Stimulated activated CD8-positive, alpha-beta memory T cell treated with anti-CD3 and anti-CD28 coated beads, Interleukin-12 subunit alpha, Interleukin-12 subunit beta, amount 100 ng/mL, for 24 hours (primary cell): Measurements from ENCODE around the gene HEMGN.
"Not testable (repeated sequence)": the region's sequence is repeated elsewhere in the genome, so short reads cannot be mapped to it uniquely, and the experiment has no call there.

Experiments used
- DNase-seq: peaks from one replicate; pipeline ENCODE4 v3.0.0-alpha.2; 2020; ENCODE audit errors: extremely low read depth

Gene HEMGN

DNA sequence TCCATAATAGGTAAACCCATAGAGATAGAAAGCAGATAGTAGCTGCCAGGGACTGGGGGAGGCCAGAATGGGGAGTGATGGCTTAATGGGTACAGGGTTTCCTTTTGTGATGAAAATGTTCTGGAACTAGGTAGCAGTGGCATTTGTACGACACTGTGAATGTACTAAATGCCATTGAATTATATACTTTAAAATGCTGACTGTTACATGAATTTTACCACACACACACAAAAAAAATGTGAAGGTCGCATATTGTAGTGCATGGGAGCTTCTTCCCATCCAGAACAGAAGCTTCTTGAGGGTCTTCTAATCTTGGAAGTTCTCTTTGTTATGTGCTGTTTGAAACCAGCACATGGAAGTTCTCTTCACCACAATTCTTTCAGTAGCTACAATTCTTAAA lies 25.3 kb upstream of the HEMGN start:
- DNase-seq, result no peak

DNA sequence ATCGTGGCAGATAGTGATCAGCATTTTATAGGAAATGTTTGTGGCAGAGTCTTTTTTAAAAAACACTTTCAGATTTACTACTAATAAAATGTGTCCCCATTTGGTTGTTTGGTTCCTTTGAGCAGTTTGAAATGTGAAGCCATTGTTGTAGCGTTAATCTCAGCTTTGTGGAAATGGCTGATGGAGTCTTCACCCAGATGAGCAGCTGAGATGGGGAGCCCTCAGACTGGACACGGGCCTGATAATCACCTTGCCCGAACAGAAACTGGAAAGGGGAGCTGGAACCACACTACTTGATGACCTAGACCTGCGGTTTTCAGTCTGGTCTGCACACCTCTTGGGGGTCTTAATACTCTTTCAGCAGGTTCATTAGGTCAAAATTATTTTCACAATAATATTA lies 24.6 kb upstream of the HEMGN start:
- DNase-seq, result no peak

DNA sequence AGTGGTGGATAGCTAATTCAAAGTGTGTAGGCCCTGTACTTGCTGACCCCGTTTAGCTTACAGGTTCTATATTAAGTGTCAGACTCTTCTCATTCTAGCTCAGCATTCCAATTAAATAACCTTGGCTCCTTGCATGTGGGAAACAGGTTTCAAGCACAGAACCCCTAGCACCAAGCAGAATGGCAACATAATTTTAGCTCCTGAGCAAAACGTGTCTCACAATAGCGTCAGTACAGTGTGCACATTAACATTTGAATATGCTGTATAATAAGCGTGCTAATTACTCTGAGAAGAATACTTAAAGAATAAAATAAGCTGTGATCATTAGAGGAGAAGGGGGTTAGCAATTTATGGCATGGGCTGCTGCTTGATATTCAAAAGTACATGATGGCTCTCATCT lies 24.2 kb upstream of the HEMGN start:
- no peak for DNase-seq

DNA sequence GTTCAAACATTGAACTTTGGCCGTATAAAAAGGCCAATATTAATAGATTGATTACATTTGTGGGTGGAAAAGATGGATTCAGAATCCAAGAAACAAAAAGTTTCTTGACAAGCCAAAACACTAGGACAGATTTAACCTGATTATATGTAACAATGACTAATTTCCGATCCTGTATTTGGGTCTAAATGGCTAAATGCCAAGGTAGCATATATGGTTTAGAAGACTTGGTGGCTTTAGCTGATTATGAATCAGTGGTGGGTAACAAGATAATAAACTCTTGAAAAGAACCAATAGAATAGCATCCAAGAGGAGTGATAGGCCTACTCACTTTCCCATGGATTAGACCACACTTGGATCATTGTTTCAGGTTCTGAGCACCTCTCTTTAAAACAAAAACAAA lies 23.4 kb upstream of the HEMGN start:
- DNase-seq, result no peak

DNA sequence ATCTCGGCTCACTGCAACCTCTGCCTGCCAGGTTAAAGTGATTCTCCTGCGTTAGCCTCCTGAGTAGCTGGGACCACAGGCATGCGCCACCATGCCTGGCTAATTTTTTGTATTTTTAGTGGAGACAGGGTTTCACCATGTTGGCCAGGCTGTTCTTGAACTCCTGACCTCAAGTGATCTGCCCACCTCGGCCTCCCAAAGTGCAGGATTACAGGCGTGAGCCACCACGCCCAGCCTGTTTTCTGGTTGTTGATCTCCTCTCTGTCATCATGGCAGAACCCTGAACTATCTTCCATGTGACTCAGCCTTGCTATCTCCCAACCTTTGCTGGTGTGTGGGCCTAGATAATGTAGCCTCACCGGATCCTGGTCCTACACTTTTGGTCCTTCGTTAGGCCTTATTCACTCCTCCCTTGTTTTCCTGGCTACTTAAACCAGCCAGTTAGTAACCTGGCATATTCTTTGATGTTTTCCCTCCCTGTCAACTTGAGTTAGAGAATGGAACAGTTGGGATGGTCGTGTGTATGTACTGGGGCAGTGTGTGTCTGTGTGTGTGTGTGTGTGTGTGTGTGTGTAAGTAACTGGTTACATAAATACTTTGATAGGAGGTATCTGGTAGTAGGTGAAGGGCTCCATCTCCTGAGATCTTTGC lies 22.8 kb upstream of the HEMGN start:
- DNase-seq, result not testable (repeated sequence)

DNA sequence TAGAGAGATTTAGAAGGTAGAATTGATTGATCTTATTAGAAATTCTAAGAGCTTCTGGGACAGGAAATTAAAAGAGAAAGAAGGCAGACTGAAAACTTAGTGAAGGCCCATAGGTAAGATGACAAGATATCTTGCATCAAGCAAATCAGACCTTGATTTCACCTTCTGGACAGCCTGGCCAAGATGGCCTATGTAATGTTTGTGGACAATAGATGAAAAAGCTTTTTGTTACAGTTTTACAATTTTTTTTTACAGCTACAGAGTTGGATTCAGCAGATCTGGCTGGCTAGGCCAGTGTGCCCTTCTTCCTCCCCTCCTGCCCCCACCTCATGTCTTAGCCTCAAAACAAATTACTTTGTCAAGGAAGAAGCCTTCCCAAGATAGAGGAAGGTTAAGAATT lies 21.6 kb upstream of the HEMGN start:
- DNase-seq, result no peak

GRCh38 chr9:97958812-97959511 lies 21.0 kb upstream of the HEMGN start:
- DNase-seq, result no peak

GRCh38 chr9:97956331-97956730 lies 18.4 kb upstream of the HEMGN start:
- no peak for DNase-seq

DNA sequence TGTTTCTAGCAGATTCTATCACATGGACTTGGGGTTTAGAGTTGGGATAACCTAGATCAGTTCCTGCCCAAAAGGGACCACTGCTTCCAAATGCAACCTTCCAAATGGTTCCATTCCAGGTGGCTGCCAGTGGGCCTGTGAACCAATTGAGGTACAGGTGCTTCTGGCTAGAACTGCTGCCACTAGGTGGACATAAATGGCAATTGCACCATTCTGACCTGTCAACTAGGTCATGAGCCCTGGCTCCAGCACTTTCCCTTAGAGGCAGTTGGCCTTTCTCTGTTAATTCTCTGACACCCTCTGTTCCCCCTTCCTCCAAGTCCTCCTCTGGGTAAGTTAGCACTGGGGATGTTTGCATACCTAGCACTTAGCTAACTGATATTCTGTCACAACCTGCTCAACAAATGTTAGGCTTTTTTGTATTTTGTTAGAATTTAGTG lies 16.6 kb upstream of the HEMGN start:
- DNase-seq, result peak; percentile 14

- DNase-seq, result not testable (repeated sequence)
These were observed 12.9 kb upstream of the HEMGN start for GRCh38 chr9:97950873-97951272.

DNA sequence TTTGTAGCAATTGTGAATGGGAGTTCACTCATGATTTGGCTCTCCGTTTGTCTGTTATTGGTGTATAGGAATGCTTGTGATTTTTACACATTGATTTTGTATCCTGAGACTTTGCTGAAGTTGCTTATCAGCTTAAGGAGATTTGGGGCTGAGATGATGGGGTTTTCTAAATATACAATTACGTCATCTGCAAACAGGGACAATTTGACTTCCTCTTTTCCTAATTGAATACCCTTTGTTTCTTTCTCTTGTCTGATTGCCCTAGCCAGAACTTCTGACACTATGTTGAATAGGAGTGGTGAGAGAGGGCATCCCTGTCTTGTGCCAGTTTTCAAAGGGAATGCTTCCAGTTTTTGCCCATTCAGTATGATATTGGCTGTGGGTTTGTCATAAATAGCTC lies 9.1 kb upstream of the HEMGN start:
- not testable (repeated sequence) for DNase-seq

GRCh38 chr9:97945470-97945869 lies 7.5 kb upstream of the HEMGN start:
- DNase-seq, result not testable (repeated sequence)

GRCh38 chr9:97944612-97945011 lies 6.6 kb upstream of the HEMGN start:
- no peak for DNase-seq

- DNase-seq, result no peak
These were observed 5.4 kb upstream of the HEMGN start for GRCh38 chr9:97943308-97943855.

DNA sequence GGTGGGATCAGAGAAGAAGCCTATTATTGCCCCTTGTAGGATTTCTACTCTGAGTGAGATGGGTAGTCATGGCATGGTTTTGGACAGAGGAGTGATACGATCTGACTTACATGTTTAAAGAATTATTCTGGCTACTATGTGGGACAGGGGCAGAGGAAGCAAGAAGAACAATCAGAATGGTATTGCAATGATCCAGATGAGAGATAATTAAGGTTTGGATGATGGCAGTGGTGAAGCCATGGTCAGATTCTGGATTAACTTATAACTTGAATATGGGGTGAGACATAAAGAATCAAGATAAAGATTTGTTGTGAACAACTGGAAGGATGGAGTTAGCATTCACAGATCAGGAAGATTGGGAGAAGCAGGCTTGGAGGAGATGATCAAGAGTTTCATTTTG lies 3.4 kb upstream of the HEMGN start:
- no peak for DNase-seq

- DNase-seq, result no peak
These were observed 2.8 kb upstream of the HEMGN start for GRCh38 chr9:97940741-97941140.

DNA sequence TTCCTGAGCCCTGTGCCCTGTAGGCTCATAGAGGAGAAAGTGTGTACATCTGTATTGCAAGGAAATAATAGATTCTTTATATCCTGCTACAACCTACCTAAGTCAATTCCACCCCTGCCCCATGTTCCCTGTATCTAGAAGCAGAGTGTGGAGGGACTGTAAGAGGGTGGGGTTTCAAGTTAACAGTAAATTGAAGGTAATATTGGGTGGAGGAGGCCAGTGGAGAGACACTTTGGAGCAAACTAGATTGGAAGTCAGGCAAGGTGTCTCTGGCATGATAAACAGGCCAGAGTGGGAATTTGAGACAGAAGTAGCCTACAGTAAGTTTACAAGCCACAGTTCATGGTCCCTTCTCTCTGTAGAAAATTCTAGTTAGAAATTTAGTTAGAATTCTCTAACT lies 2.3 kb upstream of the HEMGN start:
- no peak for DNase-seq

DNA sequence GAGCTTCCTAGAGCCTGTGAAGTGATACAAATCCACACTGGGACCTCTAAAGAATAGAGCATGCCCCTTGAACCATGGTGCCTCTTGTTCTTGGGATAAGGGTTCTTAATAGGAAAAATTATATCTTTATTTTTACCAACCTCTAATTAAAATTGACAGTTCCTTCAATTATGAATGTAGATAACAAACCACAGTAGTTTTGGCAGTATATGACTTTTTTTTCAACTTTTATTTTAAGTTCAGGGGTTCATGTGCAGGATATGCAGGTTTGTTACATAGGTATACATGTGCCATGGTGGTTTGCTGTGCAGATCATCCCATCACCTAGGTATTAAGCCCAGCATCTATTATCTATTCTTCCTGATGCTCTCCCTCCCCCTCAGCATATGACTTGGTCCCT lies 974 bp downstream of the HEMGN start:
- DNase-seq, result no peak

DNA sequence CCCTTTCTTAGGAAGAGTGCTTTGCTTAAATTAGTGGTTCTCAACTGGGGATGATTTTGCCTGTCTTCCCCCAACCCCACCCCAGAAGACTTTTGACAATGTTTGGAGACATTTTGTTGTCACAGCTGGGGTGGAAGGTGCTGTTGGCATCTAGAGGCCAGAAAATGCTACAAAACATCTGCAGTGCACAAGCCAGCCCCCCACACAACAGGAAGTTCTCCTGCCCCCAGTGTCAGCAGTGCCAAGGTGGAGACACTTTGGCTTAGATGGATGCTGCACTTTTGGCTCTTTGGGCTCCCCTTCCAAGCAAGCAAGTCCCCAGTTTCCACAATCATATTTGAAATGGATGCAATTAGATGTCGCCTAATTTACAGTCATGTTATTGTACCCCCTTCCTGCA lies 2.7 kb downstream of the HEMGN start:
- DNase-seq, result no peak

- no peak for DNase-seq
These were observed 3.5 kb downstream of the HEMGN start for GRCh38 chr9:97934321-97935115.

GRCh38 chr9:97933297-97933998 lies 4.5 kb downstream of the HEMGN start:
- DNase-seq, result no peak

DNA sequence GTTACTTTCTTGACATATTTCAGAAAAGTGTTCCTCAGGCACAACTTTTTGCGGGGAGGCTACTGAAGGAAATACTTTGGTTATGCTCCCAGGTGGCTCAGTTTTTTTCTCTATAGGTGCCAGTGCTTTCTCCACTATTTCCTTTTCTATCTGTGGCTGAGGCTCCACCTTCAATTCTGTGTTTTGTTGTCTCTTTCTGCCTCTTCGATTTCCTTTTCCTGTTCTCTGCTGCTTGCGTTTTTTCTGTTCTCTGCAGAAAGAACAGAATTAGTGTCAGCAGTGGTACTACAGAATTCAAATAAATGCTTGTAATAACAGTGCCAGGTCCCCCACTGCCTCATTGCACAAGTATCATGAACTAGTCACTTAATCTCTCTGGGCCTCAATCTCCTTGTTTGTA lies 7.0 kb downstream of the HEMGN start:
- DNase-seq, result no peak
